ENCODE measurements around the gene NUFIP1. TPM values are rescaled to one million over a fixed set of nuclear protein-coding genes. Genes with fewer than 3 reads are reported as not detected.

Gene NUFIP1
- total and polyA plus RNA-seq, 2 experiments from 2014 or later, result 7.7 to 23.9 TPM

DNA sequence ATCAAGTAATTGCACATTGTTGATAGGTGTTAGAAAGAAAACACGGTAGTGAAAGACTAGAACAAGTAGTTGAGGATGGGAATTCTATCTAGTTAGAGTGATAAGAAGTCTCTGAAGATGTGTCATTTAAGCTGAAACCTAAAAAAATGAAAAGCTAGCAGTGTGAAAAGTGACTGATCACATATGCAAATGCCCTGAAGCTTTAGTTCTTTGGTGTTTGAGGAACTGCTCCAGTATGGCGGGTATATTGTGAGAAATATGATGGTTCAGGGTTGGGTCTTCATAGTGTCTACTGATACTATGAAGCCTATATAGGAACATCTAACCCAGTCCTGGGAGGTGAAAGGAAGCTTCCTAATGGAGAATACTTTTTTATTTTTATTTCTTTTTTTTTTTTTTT is 45.1 kb upstream of the NUFIP1 start:
- no peak for TF ChIP-seq CREB1 (CRISPR knock-in tag; IDR thresholded peaks at IDR 0.05; ENCODE audit: low read depth)
- TF ChIP-seq NANOG (IDR thresholded peaks at IDR 0.05; ENCODE audit: borderline replicate concordance), result no peak
- TF ChIP-seq, protein P1, sequence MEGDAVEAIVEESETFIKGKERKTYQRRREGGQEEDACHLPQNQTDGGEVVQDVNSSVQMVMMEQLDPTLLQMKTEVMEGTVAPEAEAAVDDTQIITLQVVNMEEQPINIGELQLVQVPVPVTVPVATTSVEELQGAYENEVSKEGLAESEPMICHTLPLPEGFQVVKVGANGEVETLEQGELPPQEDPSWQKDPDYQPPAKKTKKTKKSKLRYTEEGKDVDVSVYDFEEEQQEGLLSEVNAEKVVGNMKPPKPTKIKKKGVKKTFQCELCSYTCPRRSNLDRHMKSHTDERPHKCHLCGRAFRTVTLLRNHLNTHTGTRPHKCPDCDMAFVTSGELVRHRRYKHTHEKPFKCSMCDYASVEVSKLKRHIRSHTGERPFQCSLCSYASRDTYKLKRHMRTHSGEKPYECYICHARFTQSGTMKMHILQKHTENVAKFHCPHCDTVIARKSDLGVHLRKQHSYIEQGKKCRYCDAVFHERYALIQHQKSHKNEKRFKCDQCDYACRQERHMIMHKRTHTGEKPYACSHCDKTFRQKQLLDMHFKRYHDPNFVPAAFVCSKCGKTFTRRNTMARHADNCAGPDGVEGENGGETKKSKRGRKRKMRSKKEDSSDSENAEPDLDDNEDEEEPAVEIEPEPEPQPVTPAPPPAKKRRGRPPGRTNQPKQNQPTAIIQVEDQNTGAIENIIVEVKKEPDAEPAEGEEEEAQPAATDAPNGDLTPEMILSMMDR (conservative IDR thresholded peaks at IDR 0.05; ENCODE audit: low read depth in 2 of 2), result no peak
- TF ChIP-seq, protein P2, sequence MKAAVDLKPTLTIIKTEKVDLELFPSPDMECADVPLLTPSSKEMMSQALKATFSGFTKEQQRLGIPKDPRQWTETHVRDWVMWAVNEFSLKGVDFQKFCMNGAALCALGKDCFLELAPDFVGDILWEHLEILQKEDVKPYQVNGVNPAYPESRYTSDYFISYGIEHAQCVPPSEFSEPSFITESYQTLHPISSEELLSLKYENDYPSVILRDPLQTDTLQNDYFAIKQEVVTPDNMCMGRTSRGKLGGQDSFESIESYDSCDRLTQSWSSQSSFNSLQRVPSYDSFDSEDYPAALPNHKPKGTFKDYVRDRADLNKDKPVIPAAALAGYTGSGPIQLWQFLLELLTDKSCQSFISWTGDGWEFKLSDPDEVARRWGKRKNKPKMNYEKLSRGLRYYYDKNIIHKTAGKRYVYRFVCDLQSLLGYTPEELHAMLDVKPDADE (IDR thresholded peaks at IDR 0.05), result no peak
- no peak for TF ChIP-seq ZNF114 (CRISPR knock-in tag; IDR thresholded peaks at IDR 0.05)
- TF ChIP-seq EZH2 (IDR thresholded peaks at IDR 0.05; ENCODE audit: low read depth, unreplicated experiment), result no peak
- TF ChIP-seq ZNF331 (CRISPR knock-in tag; IDR thresholded peaks at IDR 0.05; ENCODE audit: low read depth), result no peak
- TF ChIP-seq, protein P3, sequence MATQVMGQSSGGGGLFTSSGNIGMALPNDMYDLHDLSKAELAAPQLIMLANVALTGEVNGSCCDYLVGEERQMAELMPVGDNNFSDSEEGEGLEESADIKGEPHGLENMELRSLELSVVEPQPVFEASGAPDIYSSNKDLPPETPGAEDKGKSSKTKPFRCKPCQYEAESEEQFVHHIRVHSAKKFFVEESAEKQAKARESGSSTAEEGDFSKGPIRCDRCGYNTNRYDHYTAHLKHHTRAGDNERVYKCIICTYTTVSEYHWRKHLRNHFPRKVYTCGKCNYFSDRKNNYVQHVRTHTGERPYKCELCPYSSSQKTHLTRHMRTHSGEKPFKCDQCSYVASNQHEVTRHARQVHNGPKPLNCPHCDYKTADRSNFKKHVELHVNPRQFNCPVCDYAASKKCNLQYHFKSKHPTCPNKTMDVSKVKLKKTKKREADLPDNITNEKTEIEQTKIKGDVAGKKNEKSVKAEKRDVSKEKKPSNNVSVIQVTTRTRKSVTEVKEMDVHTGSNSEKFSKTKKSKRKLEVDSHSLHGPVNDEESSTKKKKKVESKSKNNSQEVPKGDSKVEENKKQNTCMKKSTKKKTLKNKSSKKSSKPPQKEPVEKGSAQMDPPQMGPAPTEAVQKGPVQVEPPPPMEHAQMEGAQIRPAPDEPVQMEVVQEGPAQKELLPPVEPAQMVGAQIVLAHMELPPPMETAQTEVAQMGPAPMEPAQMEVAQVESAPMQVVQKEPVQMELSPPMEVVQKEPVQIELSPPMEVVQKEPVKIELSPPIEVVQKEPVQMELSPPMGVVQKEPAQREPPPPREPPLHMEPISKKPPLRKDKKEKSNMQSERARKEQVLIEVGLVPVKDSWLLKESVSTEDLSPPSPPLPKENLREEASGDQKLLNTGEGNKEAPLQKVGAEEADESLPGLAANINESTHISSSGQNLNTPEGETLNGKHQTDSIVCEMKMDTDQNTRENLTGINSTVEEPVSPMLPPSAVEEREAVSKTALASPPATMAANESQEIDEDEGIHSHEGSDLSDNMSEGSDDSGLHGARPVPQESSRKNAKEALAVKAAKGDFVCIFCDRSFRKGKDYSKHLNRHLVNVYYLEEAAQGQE (IDR thresholded peaks at IDR 0.05; ENCODE audit: unreplicated experiment), result no peak
- TF ChIP-seq, protein P4, sequence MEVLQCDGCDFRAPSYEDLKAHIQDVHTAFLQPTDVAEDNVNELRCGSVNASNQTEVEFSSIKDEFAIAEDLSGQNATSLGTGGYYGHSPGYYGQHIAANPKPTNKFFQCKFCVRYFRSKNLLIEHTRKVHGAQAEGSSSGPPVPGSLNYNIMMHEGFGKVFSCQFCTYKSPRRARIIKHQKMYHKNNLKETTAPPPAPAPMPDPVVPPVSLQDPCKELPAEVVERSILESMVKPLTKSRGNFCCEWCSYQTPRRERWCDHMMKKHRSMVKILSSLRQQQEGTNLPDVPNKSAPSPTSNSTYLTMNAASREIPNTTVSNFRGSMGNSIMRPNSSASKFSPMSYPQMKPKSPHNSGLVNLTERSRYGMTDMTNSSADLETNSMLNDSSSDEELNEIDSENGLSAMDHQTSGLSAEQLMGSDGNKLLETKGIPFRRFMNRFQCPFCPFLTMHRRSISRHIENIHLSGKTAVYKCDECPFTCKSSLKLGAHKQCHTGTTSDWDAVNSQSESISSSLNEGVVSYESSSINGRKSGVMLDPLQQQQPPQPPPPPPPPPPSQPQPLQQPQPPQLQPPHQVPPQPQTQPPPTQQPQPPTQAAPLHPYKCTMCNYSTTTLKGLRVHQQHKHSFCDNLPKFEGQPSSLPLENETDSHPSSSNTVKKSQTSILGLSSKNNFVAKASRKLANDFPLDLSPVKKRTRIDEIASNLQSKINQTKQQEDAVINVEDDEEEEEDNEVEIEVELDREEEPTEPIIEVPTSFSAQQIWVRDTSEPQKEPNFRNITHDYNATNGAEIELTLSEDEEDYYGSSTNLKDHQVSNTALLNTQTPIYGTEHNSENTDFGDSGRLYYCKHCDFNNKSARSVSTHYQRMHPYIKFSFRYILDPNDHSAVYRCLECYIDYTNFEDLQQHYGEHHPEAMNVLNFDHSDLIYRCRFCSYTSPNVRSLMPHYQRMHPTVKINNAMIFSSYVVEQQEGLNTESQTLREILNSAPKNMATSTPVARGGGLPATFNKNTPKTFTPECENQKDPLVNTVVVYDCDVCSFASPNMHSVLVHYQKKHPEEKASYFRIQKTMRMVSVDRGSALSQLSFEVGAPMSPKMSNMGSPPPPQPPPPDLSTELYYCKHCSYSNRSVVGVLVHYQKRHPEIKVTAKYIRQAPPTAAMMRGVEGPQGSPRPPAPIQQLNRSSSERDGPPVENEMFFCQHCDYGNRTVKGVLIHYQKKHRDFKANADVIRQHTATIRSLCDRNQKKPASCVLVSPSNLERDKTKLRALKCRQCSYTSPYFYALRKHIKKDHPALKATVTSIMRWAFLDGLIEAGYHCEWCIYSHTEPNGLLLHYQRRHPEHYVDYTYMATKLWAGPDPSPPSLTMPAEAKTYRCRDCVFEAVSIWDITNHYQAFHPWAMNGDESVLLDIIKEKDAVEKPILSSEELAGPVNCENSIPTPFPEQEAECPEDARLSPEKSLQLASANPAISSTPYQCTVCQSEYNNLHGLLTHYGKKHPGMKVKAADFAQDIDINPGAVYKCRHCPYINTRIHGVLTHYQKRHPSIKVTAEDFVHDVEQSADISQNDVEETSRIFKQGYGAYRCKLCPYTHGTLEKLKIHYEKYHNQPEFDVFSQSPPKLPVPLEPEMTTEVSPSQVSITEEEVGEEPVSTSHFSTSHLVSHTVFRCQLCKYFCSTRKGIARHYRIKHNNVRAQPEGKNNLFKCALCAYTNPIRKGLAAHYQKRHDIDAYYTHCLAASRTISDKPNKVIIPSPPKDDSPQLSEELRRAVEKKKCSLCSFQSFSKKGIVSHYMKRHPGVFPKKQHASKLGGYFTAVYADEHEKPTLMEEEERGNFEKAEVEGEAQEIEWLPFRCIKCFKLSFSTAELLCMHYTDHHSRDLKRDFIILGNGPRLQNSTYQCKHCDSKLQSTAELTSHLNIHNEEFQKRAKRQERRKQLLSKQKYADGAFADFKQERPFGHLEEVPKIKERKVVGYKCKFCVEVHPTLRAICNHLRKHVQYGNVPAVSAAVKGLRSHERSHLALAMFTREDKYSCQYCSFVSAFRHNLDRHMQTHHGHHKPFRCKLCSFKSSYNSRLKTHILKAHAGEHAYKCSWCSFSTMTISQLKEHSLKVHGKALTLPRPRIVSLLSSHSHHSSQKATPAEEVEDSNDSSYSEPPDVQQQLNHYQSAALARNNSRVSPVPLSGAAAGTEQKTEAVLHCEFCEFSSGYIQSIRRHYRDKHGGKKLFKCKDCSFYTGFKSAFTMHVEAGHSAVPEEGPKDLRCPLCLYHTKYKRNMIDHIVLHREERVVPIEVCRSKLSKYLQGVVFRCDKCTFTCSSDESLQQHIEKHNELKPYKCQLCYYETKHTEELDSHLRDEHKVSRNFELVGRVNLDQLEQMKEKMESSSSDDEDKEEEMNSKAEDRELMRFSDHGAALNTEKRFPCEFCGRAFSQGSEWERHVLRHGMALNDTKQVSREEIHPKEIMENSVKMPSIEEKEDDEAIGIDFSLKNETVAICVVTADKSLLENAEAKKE (CRISPR knock-in tag; IDR thresholded peaks at IDR 0.05), result no peak
- TF ChIP-seq STAT1 (IDR thresholded peaks at IDR 0.05; ENCODE audit: unreplicated experiment), result no peak
- no peak for TF ChIP-seq JUNB (IDR thresholded peaks at IDR 0.05; ENCODE audit: unreplicated experiment)
- no peak overlapping the region for H3K27ac Mint-ChIP-seq
- ATAC-seq, result no peak

More for the DNA sequence above, 45.1 kb upstream of the NUFIP1 start:
- H3K79me2 ChIP-seq (replicated peaks; ENCODE audit: insufficient read depth), result no peaks in the 10 kb centered on the region
- H3K4me1 ChIP-seq (ENCODE audit: insufficient read depth), result no peaks in the 10 kb centered on the region
- DNase-seq (ENCODE audit: low spot score), result no peak
- Mint-ChIP-seq H3K36me3 (ENCODE audit: low read depth) (0 out of 3 replicates have a peak, but pooled peaks cover 4% of the 10 kb centered on the region), H3K4me3 (no peak overlapping the region), H3K4me1 (peaks cover 3% of the 10 kb centered on the region; the same call in 1 of the 3 replicates), H3K9me3 (no peaks in the 10 kb centered on the region), H3K27me3 (ENCODE audit: insufficient read depth, low read depth, poor library complexity) (no peaks in the 10 kb centered on the region)
- no peak overlapping the region for H3K27ac ChIP-seq (ENCODE audit: low read depth)
- no peaks in the 10 kb centered on the region for H3K27me3 ChIP-seq (ENCODE audit: insufficient read depth)
- no peak overlapping the region for H2AFZ ChIP-seq
- no peaks in the 10 kb centered on the region for H3K36me3 ChIP-seq (ENCODE audit: insufficient read depth)
- H3K9me2 ChIP-seq (ENCODE audit: insufficient read depth), result no peaks in the 10 kb centered on the region; the same call in 1 of the 2 replicates
- no peak overlapping the region for H3K4me3 ChIP-seq
- H3F3A ChIP-seq (replicated peaks; ENCODE audit: low read depth), result no peaks in the 10 kb centered on the region
- no peaks in the 10 kb centered on the region for H4K20me1 ChIP-seq (replicated peaks; ENCODE audit: insufficient read depth)
- H3K4me2 ChIP-seq, result no peak overlapping the region
